B cell (primary cell): ENCODE data around the gene PITPNM1. TPM values are rescaled to one million over a fixed set of nuclear protein-coding genes. Genes with fewer than 3 reads are reported as not detected.

Experiments used
- ATAC-seq: fragments of 200-7000 bp; cut with Tn5 transposase; one replicate; pipeline ENCODE4 v1.10.0; 2021; ENCODE audit warnings: low read depth, mild to moderate bottlenecking, moderate number of reproducible peaks, moderate library complexity
- CTCF ChIA-PET: fragments of 350-600 bp; sonication (Branson Sonifier 250); formaldehyde crosslinking; loops from one replicate; lab custom pipeline; 2021; ENCODE audit warnings: antibody characterized with exemption, inconsistent platforms; lab: Charles Lee
- POLR2A ChIA-PET: fragments of 350-600 bp; sonication (Branson Sonifier 250); formaldehyde crosslinking; loops from one replicate; lab custom pipeline; 2021; ENCODE audit warnings: antibody characterized with exemption; lab: Charles Lee
- DNase-seq: peaks from one replicate; pipeline ENCODE4 v3.0.0; 2013
- H2AFZ ChIP-seq: 2 replicates; pipeline ENCODE4 v1.6.1; 2012; ENCODE audit warnings: mild to moderate bottlenecking, low read depth, low read length; ENCODE audit not compliant: insufficient read depth, poor library complexity, severe bottlenecking
- H3K27ac ChIP-seq, 2 donors: 1 replicate in 1 of 2; 2 replicates in 1 of 2; pipeline ENCODE4 v1.5.1; 2012 to 2013; ENCODE audit warnings: low read length in 2 of 2, mild to moderate bottlenecking in 2 of 2, moderate library complexity in 1 of 2
- H3K27me3 ChIP-seq, 4 experiments: fragments of 200-600 bp in 1 of 4; sonication (generic) in 1 of 4; replicated peaks in 1 of 4; 1 replicate in 2 of 4; 2 replicates in 2 of 4; pipeline versions ENCODE4 v1.6.1 to v1.7.0; 2013 to 2016; ENCODE audit warnings: low read length in 3 of 4, mild to moderate bottlenecking in 2 of 4, mixed read lengths in 1 of 4, moderate library complexity in 1 of 4; ENCODE audit not compliant: insufficient read depth in 4 of 4, control insufficient read depth in 3 of 4; ENCODE audit errors: control extremely low read depth in 1 of 4
- H3K36me3 ChIP-seq, 2 experiments: replicated peaks in 1 of 2; 1 replicate in 1 of 2; 2 replicates in 1 of 2; pipeline versions ENCODE4 v1.6.1 to v1.7.1; 2013; ENCODE audit warnings: low read length in 1 of 2; ENCODE audit not compliant: insufficient read depth in 2 of 2, control insufficient read depth in 1 of 2; ENCODE audit errors: control extremely low read depth in 1 of 2, extremely low read depth in 1 of 2
- H3K4me1 ChIP-seq, 2 donors: fragments of 200-600 bp in 1 of 2; sonication (generic) in 1 of 2; 1 replicate in 1 of 2; 2 replicates in 1 of 2; pipeline versions ENCODE4 v1.5.1 to v1.6.1; 2013 to 2017; ENCODE audit warnings: low read length in 2 of 2; ENCODE audit not compliant: control insufficient read depth in 2 of 2, insufficient read depth in 2 of 2
- H3K4me2 ChIP-seq: replicated peaks from 2 replicates; pipeline ENCODE3; 2012; ENCODE audit warnings: mild to moderate bottlenecking, low read depth, low read length; ENCODE audit not compliant: poor library complexity, severe bottlenecking
- H3K4me3 ChIP-seq, 5 experiments: fragments of 200-600 bp in 1 of 5; sonication (generic) in 1 of 5; 1 replicate in 3 of 5; 2 replicates in 2 of 5; pipeline versions ENCODE4 v1.5.1 to v1.7.0; 2011 to 2016; ENCODE audit warnings: low read length in 4 of 5, mild to moderate bottlenecking in 4 of 5, low read depth in 2 of 5, control low read depth in 1 of 5, moderate library complexity in 1 of 5; ENCODE audit not compliant: insufficient read depth in 1 of 5; ENCODE audit errors: control extremely low read depth in 1 of 5, extremely low read depth in 1 of 5
- H3K79me2 ChIP-seq: fragments of 200-600 bp; sonication (generic); one replicate; pipeline ENCODE4 v1.6.0; 2016; ENCODE audit warnings: low read length; ENCODE audit not compliant: control insufficient read depth, insufficient read depth
- H3K9ac ChIP-seq: fragments of 200-600 bp; sonication (generic); 2 replicates; pipeline ENCODE4 v1.6.1; 2017; ENCODE audit warnings: mild to moderate bottlenecking, low read length, moderate library complexity
- H3K9me3 ChIP-seq, 3 donors: one replicate each; pipeline versions ENCODE4 v1.6.1 to v1.7.1; 2013; ENCODE audit warnings: low read length in 2 of 3; ENCODE audit not compliant: control insufficient read depth in 2 of 3, insufficient read depth in 1 of 3; ENCODE audit errors: control extremely low read depth in 1 of 3
- H4K20me1 ChIP-seq: 2 replicates; pipeline ENCODE4 v1.6.0; 2012; ENCODE audit warnings: mild to moderate bottlenecking, low read length; ENCODE audit not compliant: insufficient read depth, control insufficient read depth, poor library complexity, severe bottlenecking
- H3K27ac Mint-ChIP-seq: one replicate; pipeline ENCODE4 v1.8.0; 2021; ENCODE audit warnings: mixed read lengths
- H3K27me3 Mint-ChIP-seq: one replicate; pipeline ENCODE4 v1.8.0; 2021; ENCODE audit warnings: mixed read lengths
- H3K4me1 Mint-ChIP-seq: one replicate; pipeline ENCODE4 v1.8.0; 2021; ENCODE audit warnings: mixed read lengths
- H3K4me3 Mint-ChIP-seq: one replicate; pipeline ENCODE4 v1.8.0; 2021; ENCODE audit warnings: mixed read lengths
- H3K9me3 Mint-ChIP-seq: one replicate; pipeline ENCODE4 v1.8.0; 2022; ENCODE audit warnings: mixed read lengths; ENCODE audit not compliant: insufficient read depth
- CTCF ChIP-seq: fragments of 200-600 bp; IDR thresholded peaks from one replicate; pipeline ENCODE4 v1.8.0; 2022; ENCODE audit warnings: antibody characterized with exemption, mild to moderate bottlenecking
- EZH2 ChIP-seq: IDR thresholded peaks from 2 replicates; pipeline ENCODE4 v1.6.1; 2012; ENCODE audit warnings: borderline replicate concordance, low read depth, mild to moderate bottlenecking, moderate library complexity, low read length; ENCODE audit not compliant: insufficient read depth, poor library complexity, severe bottlenecking
- WGBS: methylation state at CpG from one replicate; pipeline ENCODE4 v1.1.5; 2013; ENCODE audit warnings: missing lambda C conversion rate; ENCODE audit not compliant: insufficient coverage; 5-methylcytosine and 5-hydroxymethylcytosine counted together
- intact Hi-C: fragments of 100-400 bp; cut with micrococcal nuclease; formaldehyde crosslinking; loops from one replicate; pipeline ENCODE4 v1.10.0; 2022
- polyA plus RNA-seq: library from polyadenylated mRNA; depleted of rRNA; stranded (reverse); fragments of >200 nt; gene quantifications from 2 replicates; pipeline ENCODE4 v1.2.3, GENCODE V29; 2012
- total RNA-seq, 2 donors: library from RNA; stranded (reverse); fragments of 120-200 nt in 1 of 2; gene quantifications; 1 replicate in 1 of 2; 2 replicates in 1 of 2; pipeline versions ENCODE4 v1.2.3 to v1.2.4, GENCODE V29; 2013 to 2022

The PITPNM1 gene
- total and polyA plus RNA-seq, 2 donors (not counting 1 experiment from before 2014, with no cell fraction given), result 152 to 166 TPM

DNA sequence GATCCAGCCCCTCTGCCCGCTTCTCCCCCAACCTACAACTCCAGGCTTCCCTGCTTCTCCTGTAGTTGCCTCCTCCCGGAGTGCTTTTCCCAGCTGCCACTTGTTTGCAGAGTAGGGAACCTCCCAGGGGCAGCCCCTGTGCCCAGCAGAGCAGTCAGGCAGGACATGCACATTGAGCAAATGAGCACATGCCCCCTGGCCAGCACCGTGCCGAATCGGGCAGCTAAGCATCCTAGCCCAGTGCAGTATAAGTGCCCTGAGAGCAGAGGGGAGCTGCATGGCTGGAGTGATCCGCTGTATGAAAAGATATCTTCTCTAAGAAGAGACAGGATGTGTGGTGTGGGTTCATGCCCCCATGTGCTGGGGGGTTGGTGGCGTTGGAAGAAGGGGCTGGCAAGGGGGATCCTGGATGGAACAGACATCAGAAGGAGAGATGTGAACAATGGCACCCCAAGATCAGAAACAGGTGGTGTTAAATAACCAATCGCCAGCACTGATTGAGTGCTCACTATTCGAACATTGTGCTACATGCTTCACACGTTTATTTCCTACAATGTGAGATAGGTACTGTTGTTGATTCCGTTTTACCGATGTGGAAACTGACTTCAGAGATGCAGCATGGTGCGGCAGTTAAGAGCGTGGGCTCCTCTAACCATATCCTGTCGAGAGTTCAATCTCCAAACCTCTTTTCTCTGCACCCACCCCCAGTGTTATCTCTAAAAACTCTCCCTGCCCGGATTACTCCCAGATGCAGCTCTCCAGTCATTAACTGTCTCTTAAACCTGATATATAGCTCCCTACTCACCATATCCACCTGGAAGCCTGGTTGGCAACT is 21.1 kb downstream of the PITPNM1 start:
- DNase-seq (peak; percentile 48), ATAC-seq (no peak)
- H3K36me3 ChIP-seq, result peaks cover 0 to 26% of the 10 kb centered on the region in 2 experiments
- CTCF ChIA-PET, result interaction anchor here (0.9 to 4.0 kb wide), 8 partner anchors 21 to 133 kb away, joined by 3 to 19 read pairs (median 5); partner anchors contain the start of genes PITPNM1, PPP1CA, RAD9A and RPS6KB2
- no peaks in the 10 kb centered on the region for H3K9me3 Mint-ChIP-seq
- peaks cover 45% of the 10 kb centered on the region for H4K20me1 ChIP-seq
- H3K27me3 ChIP-seq, result no peaks in the 10 kb centered on the region
- H3K27ac ChIP-seq, result peak overlapping the region; percentile 75 to 79
- intact Hi-C loops, result loop anchor here (1.0 to 2.0 kb wide), 4 partner anchors 15 to 207 kb away; partner anchors contain the start of genes CDK2AP2, PTPRCAP and TMEM134
- H2AFZ ChIP-seq, result no peak overlapping the region
- H3K4me3 ChIP-seq, result peak overlapping the region; percentile 8 to 99 (median 68)
- POLR2A ChIA-PET, result interaction anchor here (0.6 to 4.9 kb wide), 10 partner anchors 19 to 168 kb away, joined by 3 to 53 read pairs (median 6); partner anchors contain the start of genes PPP1CA, PTPRCAP, RAD9A and TBC1D10C
- H3K9me3 ChIP-seq, result no peaks in the 10 kb centered on the region
- peaks cover 38 to 58% of the 10 kb centered on the region in 2 donors for H3K4me1 ChIP-seq
- peak overlapping the region; percentile 99 for H3K4me3 Mint-ChIP-seq
- no peaks in the 10 kb centered on the region for H3K27me3 Mint-ChIP-seq
- peak overlapping the region; percentile 89 for H3K4me2 ChIP-seq
- TF ChIP-seq EZH2 (no peak), CTCF (no peak)
- peak overlapping the region; percentile 100 for H3K27ac Mint-ChIP-seq
- peaks cover 56% of the 10 kb centered on the region for H3K4me1 Mint-ChIP-seq
- H3K79me2 ChIP-seq, result peaks cover 51% of the 10 kb centered on the region
- WGBS, result 52% methylated on average over 14 of the region's 16 CpGs
- H3K9ac ChIP-seq, result peak overlapping the region; percentile 71
